ENCODE measurements around the gene UBE4B.

Gene UBE4B

GRCh38 chr1:10042746-10043145 is 10.0 kb downstream of the UBE4B start:
- DNase-seq (ENCODE audit: low spot score), result no peak

- no peak for DNase-seq (ENCODE audit: low spot score)
Observed at GRCh38 chr1:10045480-10046355, 13.0 kb downstream of the UBE4B start.

DNA sequence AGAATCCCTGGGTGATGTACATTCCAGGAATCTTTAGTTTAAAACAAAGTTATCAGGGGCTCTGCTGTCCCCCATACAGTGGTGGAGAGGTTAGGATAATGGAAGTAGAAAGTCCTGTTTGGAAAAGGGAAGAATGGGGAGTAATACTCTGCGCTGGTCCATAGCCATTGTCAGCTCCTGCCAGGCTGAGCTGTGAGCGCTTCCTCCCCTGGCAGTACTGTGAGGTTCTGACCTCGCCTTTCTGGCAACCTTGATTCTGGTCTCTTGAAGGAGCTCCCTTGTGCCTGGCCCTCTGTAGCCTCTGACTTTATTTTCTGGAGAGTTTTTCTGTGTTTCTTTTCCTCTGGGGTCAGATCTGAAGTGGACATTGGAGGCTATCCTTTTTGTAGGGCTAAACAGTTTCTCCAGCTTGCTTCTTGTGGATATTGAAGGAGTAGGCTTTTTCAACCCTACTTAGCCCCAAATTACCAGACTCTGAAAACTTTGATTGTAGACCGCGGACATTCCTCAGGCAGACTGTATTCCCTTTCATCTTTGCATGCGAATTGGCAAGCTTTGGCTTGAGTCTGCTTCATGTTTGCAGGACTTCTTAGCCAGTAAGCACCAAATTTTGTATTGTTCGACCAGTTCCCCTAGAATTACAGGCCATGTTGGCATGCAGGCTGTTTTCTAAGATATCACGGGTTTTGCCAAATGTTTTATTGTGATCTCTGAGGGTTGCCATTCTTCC is 13.8 kb downstream of the UBE4B start:
- no peak for DNase-seq (ENCODE audit: low spot score)

- DNase-seq (ENCODE audit: low spot score), result no peak
Observed at GRCh38 chr1:10048601-10049000, 15.8 kb downstream of the UBE4B start.

- DNase-seq (ENCODE audit: low spot score), result no peak
Observed at GRCh38 chr1:10050611-10051010, 17.9 kb downstream of the UBE4B start.

- DNase-seq (ENCODE audit: low spot score), result no peak
Observed at GRCh38 chr1:10051656-10052055, 18.9 kb downstream of the UBE4B start.

- DNase-seq (ENCODE audit: low spot score), result no peak
Observed at GRCh38 chr1:10052347-10052746, 19.6 kb downstream of the UBE4B start.

- no peak for DNase-seq (ENCODE audit: low spot score)
Observed at GRCh38 chr1:10054465-10054864, 21.7 kb downstream of the UBE4B start.

GRCh38 chr1:10056599-10056987 is 23.8 kb downstream of the UBE4B start:
- no peak for DNase-seq (ENCODE audit: low spot score)

GRCh38 chr1:10057343-10057742 is 24.6 kb downstream of the UBE4B start:
- DNase-seq (ENCODE audit: low spot score), result no peak

DNA sequence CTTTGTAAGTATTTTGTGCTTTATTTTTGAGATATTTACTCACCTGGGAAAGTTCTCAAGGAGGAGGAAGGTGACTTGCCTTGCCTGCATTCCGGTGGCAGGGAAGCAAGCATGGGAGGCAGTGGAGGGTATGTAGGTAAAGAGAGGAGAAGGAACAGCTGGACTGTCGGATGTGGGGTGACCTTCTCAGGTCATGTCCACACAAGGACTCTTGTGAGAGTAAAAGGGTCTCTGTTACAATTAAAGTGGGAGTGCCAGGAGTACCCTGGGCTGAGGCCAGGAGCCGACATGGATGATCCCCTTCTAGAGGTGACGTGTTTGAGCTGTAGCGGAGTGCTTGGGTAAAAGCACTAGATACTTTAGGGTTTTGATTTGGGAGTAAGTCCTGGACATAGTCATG is 25.0 kb downstream of the UBE4B start:
- DNase-seq (ENCODE audit: low spot score), result no peak

GRCh38 chr1:10059342-10059718 is 26.6 kb downstream of the UBE4B start:
- no peak for DNase-seq (ENCODE audit: low spot score)

DNA sequence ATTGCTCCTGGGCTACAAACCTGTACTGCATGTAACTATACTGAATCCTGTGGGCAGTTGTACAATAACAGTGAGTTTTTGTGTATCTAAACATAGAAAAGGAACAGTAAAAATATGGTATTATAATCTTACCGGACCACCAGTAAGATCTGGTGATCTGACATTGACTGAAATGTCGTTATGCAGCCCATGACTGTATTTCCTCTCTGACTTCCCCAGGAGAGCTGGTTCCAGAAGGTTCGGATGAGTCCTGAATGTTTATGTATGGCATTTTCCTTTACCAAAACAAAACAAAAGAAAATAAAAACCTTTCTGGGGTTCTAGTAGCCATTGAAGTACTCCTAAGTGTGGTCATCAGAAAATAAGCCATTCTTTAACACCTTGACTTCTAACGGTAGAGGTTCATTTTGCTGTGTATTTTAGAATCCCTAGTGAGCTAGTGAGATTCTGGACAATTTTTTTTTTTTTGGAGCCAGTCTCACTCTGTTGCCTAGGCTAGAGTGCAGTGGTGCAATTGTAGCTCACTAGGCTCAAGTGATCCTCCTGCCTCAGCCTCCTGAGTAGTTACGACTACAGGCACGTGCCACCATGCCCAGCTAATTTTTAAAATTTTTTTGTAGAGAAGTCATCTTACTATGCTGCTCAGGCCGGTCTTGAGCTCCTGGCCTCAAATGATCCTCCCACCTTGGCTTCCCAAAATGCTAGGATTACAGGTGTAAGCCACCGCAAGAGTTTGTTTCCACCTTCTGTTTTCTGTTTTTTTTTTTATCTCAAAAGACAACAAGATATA is 27.7 kb downstream of the UBE4B start:
- DNase-seq (ENCODE audit: low spot score), result no peak

DNA sequence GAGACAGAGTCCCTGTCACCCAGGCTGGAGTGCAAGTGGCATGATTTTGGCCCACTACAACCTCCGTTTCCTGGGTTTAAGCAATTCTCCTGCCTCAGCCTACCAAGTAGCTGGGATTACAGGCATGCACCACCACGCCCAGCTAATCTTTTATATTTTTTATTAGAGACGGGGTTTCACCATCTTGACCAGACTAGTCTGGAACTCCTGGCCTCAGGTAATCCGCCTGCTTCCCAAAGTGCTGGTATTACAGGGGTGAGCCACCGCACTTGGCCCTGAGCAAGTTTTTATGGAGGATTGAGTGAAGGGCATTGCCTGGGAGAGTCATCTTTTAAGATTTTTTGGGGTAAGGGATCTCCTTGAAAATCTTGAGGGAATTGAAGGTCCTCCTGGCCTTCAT is 28.5 kb downstream of the UBE4B start:
- DNase-seq (ENCODE audit: low spot score), result no peak

DNA sequence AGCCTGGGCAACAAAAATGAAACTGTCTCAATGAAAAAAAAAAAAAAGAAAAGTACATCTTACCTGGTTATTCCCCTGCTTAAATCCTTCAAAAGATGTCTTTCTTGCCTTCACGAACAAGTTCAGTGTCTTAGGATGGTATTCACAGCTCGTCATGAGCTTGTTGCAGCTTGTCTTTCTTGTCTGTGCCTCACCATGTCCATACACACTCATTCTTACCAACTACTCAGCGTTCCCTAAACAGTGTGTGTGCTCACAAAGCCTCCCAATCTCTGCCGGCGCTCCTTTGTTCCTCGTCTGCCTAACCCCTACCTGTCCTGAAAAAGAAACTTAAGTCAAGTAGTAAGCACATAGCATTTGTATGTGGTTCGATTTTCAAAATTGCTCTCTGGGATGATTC is 31.1 kb downstream of the UBE4B start:
- no peak for DNase-seq (ENCODE audit: low spot score)

GRCh38 chr1:10064416-10065343 is 31.9 kb downstream of the UBE4B start:
- no peak for DNase-seq (ENCODE audit: low spot score)

DNA sequence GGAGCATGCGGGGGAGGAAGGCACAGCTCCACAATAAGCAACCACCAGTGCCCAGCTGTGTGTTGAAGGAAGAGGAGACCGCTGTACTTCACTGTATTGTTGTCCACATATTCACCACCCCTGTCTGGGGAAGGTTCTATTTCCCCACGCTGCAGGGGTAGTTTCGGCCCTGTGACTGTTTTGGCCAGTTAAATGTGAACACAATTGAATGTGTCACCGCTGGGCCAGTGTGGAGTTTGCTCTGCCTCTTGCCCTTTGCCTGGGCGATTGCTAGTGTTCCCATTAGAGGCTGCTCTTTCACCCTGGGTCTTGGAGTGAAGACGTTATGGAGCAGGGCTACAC is 32.6 kb downstream of the UBE4B start:
- DNase-seq (ENCODE audit: low spot score), result no peak

DNA sequence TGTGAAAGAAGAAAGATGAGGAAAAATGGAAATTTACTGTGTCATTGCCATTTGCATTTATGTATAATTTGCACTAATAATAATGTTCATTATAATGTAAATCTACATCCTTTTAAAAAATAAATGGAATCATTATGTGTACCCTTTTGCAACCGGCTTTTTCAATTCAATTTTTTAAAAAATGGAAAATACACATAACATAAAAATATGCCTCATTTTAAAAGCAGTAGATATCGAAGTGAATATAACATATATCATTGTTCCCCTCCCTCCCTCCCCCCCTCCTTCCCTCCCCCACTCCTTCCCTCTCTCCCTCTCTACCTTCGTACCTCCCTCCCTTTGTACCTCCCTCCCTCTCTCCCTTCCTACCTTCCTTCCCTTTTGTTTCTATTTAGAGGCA is 33.0 kb downstream of the UBE4B start:
- no peak for DNase-seq (ENCODE audit: low spot score)

DNA sequence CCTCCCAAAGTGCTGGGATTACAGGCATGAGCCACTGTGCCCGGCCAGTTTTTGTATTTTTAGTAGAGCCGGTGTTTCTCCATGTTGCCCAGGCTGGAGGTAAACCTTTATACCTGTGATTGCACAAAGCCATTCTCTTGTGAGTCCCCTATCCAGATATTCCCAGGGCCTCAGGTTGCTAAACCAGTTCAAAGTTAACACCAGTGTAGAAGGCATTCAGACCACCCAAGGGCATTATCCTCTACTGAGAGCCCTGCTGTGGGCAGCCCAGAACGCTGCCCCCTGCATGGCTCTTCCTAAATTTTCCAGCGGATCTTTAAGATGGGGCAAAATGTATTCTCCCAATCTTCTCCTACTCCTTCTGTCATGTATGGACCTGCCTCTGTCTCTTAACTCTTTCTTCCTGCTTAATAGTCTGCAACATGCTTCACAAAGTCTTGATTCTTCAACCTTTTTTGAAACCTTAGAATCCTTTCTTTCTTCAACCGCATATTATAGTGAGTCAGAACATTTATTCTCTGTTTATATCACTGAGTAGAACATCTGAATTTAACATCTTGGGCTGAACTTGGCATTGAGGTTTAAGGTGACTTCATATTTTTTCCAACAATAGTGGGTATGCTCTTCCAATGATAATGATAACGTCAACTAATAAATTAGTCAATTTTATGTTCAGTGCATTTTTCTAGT is 36.0 kb downstream of the UBE4B start:
- no peak for DNase-seq (ENCODE audit: low spot score)

- DNase-seq (ENCODE audit: low spot score), result no peak
Observed at GRCh38 chr1:10070206-10070605, 37.4 kb downstream of the UBE4B start.

GRCh38 chr1:10071640-10072039 is 38.9 kb downstream of the UBE4B start:
- no peak for DNase-seq (ENCODE audit: low spot score)
